ENCODE measurements around the gene CDH10. TPM values are rescaled to one million over a fixed set of nuclear protein-coding genes. Genes with fewer than 3 reads are reported as not detected.

Gene CDH10
- total RNA-seq, 4 donors from 2014 or later, result 1.2 TPM; not detected in 3

GRCh38 chr5:24571302-24571701 is 73.5 kb downstream of the CDH10 start:
- TF ChIP-seq POLR2A (IDR thresholded peaks at IDR 0.05), result no peak
- TF ChIP-seq EP300 (IDR thresholded peaks at IDR 0.05), result no peak
- TF ChIP-seq CTCF (IDR thresholded peaks at IDR 0.05), result no peak

DNA sequence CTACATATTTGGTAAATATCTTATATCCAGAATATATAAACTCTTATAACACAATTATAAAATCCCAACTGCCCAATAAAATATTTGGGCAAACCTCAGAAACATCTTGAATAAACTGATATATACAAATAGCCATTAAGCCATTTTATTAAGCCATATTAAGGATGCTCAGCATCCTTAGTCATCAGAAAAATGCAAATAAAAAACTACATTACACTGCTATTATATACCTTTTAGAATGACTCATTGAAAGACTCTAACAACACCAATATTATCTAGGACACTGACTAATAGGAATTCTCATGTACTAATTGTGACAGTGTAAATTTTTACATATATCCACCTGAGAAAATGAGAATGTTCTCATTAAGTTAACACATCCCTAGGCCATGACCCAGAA is 77.8 kb downstream of the CDH10 start:
- H3K9me3 ChIP-seq, result no peaks in the 10 kb centered on the region
- no peaks in the 10 kb centered on the region for H3K36me3 ChIP-seq
- H3K27ac ChIP-seq, result no peak overlapping the region
- no peak for DNase-seq (ENCODE audit: low spot score in 2 of 2)
- no peaks in the 10 kb centered on the region for H3K27me3 ChIP-seq
- no peak overlapping the region for H3K4me3 ChIP-seq
- no peaks in the 10 kb centered on the region for H3K4me1 ChIP-seq
- TF ChIP-seq POLR2A (IDR thresholded peaks at IDR 0.05), result no peak
- no peak for TF ChIP-seq CTCF (IDR thresholded peaks at IDR 0.05)
- TF ChIP-seq EP300 (IDR thresholded peaks at IDR 0.05), result no peak

More at GRCh38 chr5:24571302-24571701, 73.5 kb downstream of the CDH10 start:
- Histone ChIP-seq H3K27ac (no peak overlapping the region), H3K27me3 (no peaks in the 10 kb centered on the region), H3K36me3 (no peaks in the 10 kb centered on the region), H3K9me3 (no peaks in the 10 kb centered on the region), H3K4me1 (no peaks in the 10 kb centered on the region), H3K4me3 (no peak overlapping the region)
- no peak for DNase-seq (ENCODE audit: low spot score in 2 of 2)

DNA sequence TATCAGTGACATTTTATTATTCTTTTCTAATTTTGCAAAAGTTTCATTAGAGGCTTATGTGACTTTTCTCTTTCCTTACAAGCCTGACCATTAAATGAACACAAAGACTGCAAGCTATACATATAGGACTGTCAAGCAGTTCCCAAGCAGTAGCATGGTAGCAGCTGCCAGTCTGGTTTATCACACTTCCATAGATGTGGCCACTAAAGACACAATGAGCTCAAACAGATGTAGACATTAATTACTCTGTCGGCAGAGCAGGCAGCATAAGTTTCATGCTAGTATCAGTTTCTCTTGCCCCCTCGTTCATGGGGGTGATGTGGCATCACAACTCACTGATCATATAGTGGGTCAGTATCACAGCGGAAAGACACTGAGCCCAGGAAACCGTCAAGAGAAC is 89.5 kb downstream of the CDH10 start:
- no peaks in the 10 kb centered on the region for H3K36me3 ChIP-seq
- no peaks in the 10 kb centered on the region for H3K9me3 ChIP-seq
- no peak overlapping the region for H3K4me3 ChIP-seq
- no peaks in the 10 kb centered on the region for H3K27me3 ChIP-seq
- 64 to 70% methylated on average over 4 of the region's 4 CpGs for WGBS, 2 donors
- TF ChIP-seq CTCF (IDR thresholded peaks at IDR 0.05) (no peak), EP300 (IDR thresholded peaks at IDR 0.05) (no peak), POLR2A (IDR thresholded peaks at IDR 0.05) (no peak)
- H3K27ac ChIP-seq, result no peak overlapping the region
- no peaks in the 10 kb centered on the region for H3K4me1 ChIP-seq
- no peak for DNase-seq (ENCODE audit: low spot score in 2 of 2)

DNA sequence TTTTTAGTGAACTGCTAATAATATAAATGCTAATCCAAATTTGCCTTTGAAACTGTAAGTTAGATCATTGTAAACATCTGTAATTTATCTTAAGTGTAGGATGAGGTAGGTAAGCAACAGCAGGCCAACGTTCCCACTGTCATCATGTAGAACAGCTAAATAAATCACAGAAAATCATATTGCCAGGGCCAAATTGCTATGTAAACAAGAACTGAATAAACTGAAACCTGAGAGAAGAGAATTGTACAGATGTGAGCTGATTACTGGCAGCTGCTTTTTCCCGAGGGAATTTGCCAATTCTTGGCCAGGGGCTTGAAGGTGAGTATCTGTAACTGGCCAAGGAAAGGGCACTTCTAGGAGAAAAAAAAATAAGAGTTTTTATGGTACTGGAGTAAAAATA is 97.6 kb downstream of the CDH10 start:
- DNase-seq (ENCODE audit: low spot score in 2 of 2), result no peak
- TF ChIP-seq POLR2A (IDR thresholded peaks at IDR 0.05), result no peak
- no peak for TF ChIP-seq CTCF (IDR thresholded peaks at IDR 0.05)
- no peak for TF ChIP-seq EP300 (IDR thresholded peaks at IDR 0.05)
- no peaks in the 10 kb centered on the region for H3K36me3 ChIP-seq
- no peaks in the 10 kb centered on the region for H3K4me1 ChIP-seq
- 33 to 41% methylated on average over 2 of the region's 2 CpGs for WGBS, 2 donors
- H3K4me3 ChIP-seq, result no peak overlapping the region
- no peak overlapping the region for H3K27ac ChIP-seq
- no peaks in the 10 kb centered on the region for H3K9me3 ChIP-seq
- no peaks in the 10 kb centered on the region for H3K27me3 ChIP-seq

GRCh38 chr5:24539613-24540012 is 105.2 kb downstream of the CDH10 start:
- no peak overlapping the region for H3K27ac ChIP-seq
- no peaks in the 10 kb centered on the region for H3K9me3 ChIP-seq
- H3K36me3 ChIP-seq, result no peaks in the 10 kb centered on the region
- no peak overlapping the region for H3K4me3 ChIP-seq
- no peak for TF ChIP-seq POLR2A (IDR thresholded peaks at IDR 0.05)
- TF ChIP-seq EP300 (IDR thresholded peaks at IDR 0.05), result peak; percentile 31 to 52
- no peak for DNase-seq (ENCODE audit: low spot score in 2 of 2)
- no peaks in the 10 kb centered on the region for H3K4me1 ChIP-seq
- WGBS, 2 donors, result 17 to 29% methylated on average over 1 of the region's 1 CpG
- H3K27me3 ChIP-seq, result no peaks in the 10 kb centered on the region

DNA sequence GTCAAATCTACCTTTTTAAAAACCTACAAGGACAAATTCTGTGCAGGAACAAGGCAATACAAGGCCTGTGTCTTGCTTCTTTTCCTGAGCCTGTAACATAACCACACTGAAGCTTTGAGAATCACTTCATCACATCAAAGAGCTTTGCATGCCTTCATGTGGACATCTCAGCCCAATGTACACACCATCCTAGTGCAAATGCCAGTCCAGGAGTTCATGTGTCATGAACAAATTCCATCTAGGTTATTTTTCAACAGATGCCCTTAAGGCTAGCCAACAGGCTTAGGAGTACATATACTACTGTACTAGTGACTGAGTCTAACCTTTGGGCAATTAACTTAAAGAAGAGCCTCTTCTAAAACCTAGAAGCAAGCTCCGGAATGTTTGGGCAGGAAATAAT is 106.4 kb downstream of the CDH10 start:
- no peak for DNase-seq (ENCODE audit: low spot score in 2 of 2)
- Histone ChIP-seq H3K4me3 (no peak overlapping the region), H3K36me3 (no peaks in the 10 kb centered on the region), H3K4me1 (no peaks in the 10 kb centered on the region), H3K9me3 (no peaks in the 10 kb centered on the region), H3K27me3 (no peaks in the 10 kb centered on the region), H3K27ac (no peak overlapping the region)
- TF ChIP-seq EP300 (IDR thresholded peaks at IDR 0.05) (no peak), POLR2A (IDR thresholded peaks at IDR 0.05) (no peak), CTCF (IDR thresholded peaks at IDR 0.05) (no peak)
- 80 to 91% methylated on average over 1 of the region's 1 CpG for WGBS, 2 donors

Measured in tibial nerve (tissue), 4 donors.